Measurements from ENCODE around the gene AASS. TPM values are rescaled to one million over a fixed set of nuclear protein-coding genes. Genes with fewer than 3 reads are reported as not detected.
"Not testable (repeated sequence)": the region's sequence is repeated elsewhere in the genome, so short reads cannot be mapped to it uniquely, and the experiment has no call there.

Gene AASS
- 12.6 and 14.9 TPM in 2 replicates for total RNA-seq (2014; rRNA removed; shearing (Covaris generic))
- 4.9 and 7.0 TPM in 2 replicates for polyA plus RNA-seq (2015; cell fraction: cytosol; rRNA removed)
- polyA plus RNA-seq (2015; cell fraction: nucleus; rRNA removed) = 42.7 and 58.9 TPM in 2 replicates

DNA sequence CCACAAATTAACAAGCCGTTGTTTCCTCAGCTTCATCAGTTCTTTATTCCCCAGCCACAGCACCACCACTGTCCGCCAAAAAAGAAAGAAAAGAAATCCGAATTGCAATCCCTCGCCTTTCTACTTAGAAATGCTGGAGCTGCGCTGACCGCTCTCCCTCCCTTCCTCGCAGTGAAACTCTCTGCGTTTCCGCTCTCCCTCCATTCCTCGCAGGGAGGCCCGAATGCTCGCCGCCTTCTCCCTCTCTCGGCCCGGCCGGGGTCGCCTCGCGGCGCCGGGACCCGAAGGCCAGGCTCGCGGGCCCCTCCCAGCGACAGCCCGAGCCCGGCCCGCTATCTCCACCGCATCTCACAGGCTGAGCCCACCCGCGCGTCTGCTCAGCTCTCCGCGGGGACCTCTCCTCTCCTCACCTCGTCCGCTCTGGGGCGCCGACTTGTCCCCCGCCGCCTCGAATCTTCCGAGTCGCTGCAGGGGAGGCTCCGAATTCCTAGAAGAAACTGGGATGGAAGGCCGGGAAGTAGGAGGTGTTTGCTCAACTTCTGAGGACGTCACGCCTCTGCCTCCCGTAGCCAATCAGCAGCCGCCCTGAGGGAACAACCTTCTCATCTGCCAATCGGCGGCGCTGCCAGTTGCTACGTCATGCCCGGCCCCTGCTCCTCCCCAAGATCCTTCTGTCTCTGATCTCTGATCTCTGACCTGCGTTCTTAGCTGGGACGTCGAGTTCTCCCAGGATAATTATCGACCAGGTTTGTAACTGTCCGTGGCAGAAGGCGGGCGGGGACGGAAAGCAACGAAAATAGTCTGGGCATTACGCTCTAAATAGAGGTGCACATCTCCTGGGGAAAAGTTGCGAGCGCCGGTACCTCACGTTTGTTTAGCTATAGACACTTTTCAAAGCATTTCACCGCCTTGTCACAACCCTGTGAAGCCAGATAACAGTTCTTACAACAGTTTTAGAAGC lies at the start of gene AASS:
AASS (minus strand) TSS at position 499 of the 961 bp plus-strand sequence. CDS start 10,523 bp downstream, outside the sequence.
- in situ Hi-C loops (cut with HindIII; ENCODE audit: low pct_unique_long_range_greater_than_20kb, low sequenced_read_pairs) = no loop called here
- peak; percentile 99 for DNase-seq (ENCODE audit: low read depth, low spot score)

GRCh38 chr7:122188785-122189184 lies 44.7 kb upstream of the AASS start:
- in situ Hi-C loops (cut with HindIII; ENCODE audit: low pct_unique_long_range_greater_than_20kb, low sequenced_read_pairs) = no loop called here
- DNase-seq (ENCODE audit: low read depth, low spot score) = no peak

DNA sequence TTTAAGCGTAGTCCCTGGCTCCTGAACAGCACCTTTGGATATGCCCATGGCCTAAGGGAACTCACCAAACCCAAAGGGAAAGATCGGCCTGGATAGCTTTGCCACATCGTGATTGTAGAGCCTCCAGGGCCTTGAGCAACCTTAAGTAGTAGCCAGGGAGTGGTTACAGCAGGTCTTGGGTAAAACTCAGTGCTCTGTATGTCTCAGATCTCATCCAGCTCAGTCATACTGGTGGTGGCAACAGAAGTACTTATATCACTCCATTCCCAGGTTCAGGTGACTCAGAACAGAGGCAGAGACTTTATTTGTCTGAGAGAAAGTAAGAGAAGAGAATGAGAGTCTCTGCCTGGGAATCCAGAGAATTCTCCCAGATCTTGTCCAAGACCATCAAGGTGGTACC lies 39.1 kb upstream of the AASS start:
- in situ Hi-C loops (cut with HindIII; ENCODE audit: low pct_unique_long_range_greater_than_20kb, low sequenced_read_pairs) = no loop called here

GRCh38 chr7:122182081-122182480 lies 38.0 kb upstream of the AASS start:
- no peak for DNase-seq (ENCODE audit: low read depth, low spot score)
- in situ Hi-C loops (cut with HindIII; ENCODE audit: low pct_unique_long_range_greater_than_20kb, low sequenced_read_pairs) = no loop called here

More for the DNA sequence above, 39.1 kb upstream of the AASS start:
- no peak for DNase-seq (ENCODE audit: low read depth, low spot score)

DNA sequence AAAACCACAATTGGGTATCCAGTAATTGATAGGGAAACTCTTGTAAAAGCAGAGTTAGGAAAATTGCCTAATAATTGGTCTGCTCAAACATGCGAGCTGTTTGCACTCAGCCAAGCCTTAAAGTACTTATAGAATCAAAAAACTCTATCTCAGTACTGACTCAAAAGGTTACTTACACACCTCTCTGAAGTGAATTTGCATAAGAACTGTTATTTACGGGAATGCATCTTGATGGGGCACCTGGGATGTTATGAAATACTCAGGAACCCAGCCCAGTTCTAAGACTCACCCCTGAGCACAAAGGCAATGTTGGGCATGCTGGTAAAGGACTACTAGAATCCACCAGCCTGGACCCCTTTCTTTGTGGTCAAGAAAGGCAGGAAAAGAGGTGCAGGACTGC lies 28.1 kb upstream of the AASS start:
- in situ Hi-C loops (cut with HindIII; ENCODE audit: low pct_unique_long_range_greater_than_20kb, low sequenced_read_pairs); DNase-seq (ENCODE audit: low read depth, low spot score): not testable (repeated sequence)

- no peak for DNase-seq (ENCODE audit: low read depth, low spot score)
- in situ Hi-C loops (cut with HindIII; ENCODE audit: low pct_unique_long_range_greater_than_20kb, low sequenced_read_pairs) = no loop called here
These were observed 22.7 kb upstream of the AASS start for GRCh38 chr7:122166740-122167139.

GRCh38 chr7:122166275-122166674 lies 22.2 kb upstream of the AASS start:
- no peak for DNase-seq (ENCODE audit: low read depth, low spot score)
- in situ Hi-C loops (cut with HindIII; ENCODE audit: low pct_unique_long_range_greater_than_20kb, low sequenced_read_pairs) = no loop called here

DNA sequence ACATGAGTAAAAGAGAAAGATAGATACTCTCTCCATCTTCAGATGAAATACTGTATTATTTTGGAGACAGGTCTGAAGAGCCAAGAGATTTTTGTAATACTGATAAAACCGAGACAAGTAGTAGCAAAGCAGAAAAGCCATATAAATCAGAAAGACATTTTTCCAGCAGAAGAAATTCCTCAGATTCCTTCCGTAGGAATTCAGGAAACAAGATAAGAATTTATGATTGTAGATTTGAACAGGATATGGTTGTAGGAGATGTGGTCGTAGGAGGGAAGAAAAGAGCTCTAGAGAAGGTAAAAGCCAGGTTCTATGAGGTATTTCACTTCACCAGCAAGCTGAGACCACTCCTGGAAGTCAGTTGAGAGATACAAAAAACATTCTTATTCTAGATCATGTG lies 17.6 kb upstream of the AASS start:
- in situ Hi-C loops (cut with HindIII; ENCODE audit: low pct_unique_long_range_greater_than_20kb, low sequenced_read_pairs) = no loop called here
- no peak for DNase-seq (ENCODE audit: low read depth, low spot score)

DNA sequence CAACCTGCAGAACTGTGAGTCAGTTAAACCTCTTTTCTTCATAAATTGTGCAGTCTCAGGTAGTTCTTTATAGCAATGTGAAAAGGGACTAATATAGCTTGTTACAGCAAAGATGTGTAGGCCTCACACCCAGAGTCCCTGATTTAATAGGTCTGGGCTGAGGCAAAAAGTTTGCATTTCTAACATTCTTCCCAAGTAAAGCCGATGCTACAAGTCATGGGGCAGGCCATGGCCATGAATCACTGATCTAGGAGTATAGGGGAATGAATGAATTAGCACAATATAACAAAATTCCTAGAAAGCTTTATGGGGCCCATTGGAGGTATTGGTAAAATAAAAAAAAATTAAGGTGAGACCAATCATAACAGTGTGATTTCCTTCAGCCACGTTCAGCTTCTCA lies 11.5 kb upstream of the AASS start:
- in situ Hi-C loops (cut with HindIII; ENCODE audit: low pct_unique_long_range_greater_than_20kb, low sequenced_read_pairs) = no loop called here

GRCh38 chr7:122148878-122149277 lies 4.8 kb upstream of the AASS start:
- in situ Hi-C loops (cut with HindIII; ENCODE audit: low pct_unique_long_range_greater_than_20kb, low sequenced_read_pairs) = no loop called here

More for the DNA sequence above, 11.5 kb upstream of the AASS start:
- DNase-seq (ENCODE audit: low read depth, low spot score) = no peak

GRCh38 chr7:122148081-122148480 lies 4.0 kb upstream of the AASS start:
- in situ Hi-C loops (cut with HindIII; ENCODE audit: low pct_unique_long_range_greater_than_20kb, low sequenced_read_pairs) = no loop called here
- no peak for DNase-seq (ENCODE audit: low read depth, low spot score)

More at GRCh38 chr7:122148878-122149277, 4.8 kb upstream of the AASS start:
- no peak for DNase-seq (ENCODE audit: low read depth, low spot score)

GRCh38 chr7:122145937-122146645 lies 2.0 kb upstream of the AASS start:
- in situ Hi-C loops (cut with HindIII; ENCODE audit: low pct_unique_long_range_greater_than_20kb, low sequenced_read_pairs) = no loop called here
- DNase-seq (ENCODE audit: low read depth, low spot score) = no peak

GRCh38 chr7:122143376-122143750 lies 686 bp downstream of the AASS start:
- in situ Hi-C loops (cut with HindIII; ENCODE audit: low pct_unique_long_range_greater_than_20kb, low sequenced_read_pairs) = no loop called here
- DNase-seq (ENCODE audit: low read depth, low spot score) = peak; percentile 34

DNA sequence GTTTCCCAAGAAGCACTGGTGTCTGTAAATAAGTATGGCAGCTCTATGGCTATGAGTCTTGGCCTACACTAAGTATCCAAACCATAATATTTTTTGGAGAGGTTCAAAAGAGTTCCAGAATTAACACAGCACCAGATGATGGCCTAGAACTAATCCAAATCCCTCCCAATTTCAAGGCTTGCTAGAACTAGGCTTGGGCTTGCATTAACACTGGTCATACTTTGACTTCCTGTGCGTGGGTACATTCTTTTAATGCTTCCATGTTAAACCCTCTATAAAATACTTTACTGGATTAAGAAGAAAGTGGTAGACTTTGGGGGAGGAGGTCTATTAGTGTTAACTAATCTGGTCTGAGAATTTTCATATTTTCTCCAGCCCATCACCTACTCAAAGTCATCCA lies 3.1 kb downstream of the AASS start:
- no peak for DNase-seq (ENCODE audit: low read depth, low spot score)
- in situ Hi-C loops (cut with HindIII; ENCODE audit: low pct_unique_long_range_greater_than_20kb, low sequenced_read_pairs) = no loop called here

DNA sequence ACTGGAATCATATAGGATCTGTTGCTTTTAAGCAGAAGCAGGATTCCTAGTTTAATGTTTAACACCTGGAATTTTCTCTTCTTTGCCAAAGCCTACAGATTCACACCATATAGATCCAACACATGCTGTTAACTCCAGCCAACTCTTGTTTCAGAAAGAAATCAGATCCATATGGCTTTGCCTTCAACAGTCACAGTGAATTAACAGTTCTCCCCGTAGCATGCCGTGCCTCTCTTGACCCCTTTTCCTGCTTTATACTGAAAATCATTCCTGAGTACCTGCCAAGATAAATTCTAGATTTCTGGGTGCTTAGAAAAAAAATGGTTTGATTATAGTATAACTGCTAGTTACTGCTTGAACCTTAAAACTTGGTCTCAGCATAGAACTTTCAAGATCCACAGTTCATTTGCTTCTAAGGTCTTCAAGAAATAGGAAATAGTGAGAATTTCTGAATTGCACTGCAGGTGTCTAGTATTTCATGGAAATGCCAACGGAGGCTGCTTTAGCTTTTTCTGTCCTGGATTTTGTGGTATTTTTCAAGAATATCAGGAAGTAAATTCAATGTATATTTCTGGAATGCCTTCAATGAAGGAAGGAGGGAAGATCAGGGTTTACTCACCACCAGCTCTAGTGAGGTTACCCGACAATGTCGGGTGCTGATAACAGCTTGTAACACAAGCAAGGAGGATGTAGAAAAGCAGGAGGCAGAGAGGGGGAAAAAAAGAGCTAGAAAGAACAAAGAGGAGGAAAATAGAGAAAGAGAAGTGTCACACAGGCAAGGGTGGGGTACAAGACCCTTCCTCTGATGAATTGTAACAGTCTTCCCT lies 6.6 kb downstream of the AASS start:
- in situ Hi-C loops (cut with HindIII; ENCODE audit: low pct_unique_long_range_greater_than_20kb, low sequenced_read_pairs) = no loop called here
- no peak for DNase-seq (ENCODE audit: low read depth, low spot score)

GRCh38 chr7:122136639-122137245 lies 7.3 kb downstream of the AASS start:
- in situ Hi-C loops (cut with HindIII; ENCODE audit: low pct_unique_long_range_greater_than_20kb, low sequenced_read_pairs) = no loop called here
- peak; percentile 21 for DNase-seq (ENCODE audit: low read depth, low spot score)

DNA sequence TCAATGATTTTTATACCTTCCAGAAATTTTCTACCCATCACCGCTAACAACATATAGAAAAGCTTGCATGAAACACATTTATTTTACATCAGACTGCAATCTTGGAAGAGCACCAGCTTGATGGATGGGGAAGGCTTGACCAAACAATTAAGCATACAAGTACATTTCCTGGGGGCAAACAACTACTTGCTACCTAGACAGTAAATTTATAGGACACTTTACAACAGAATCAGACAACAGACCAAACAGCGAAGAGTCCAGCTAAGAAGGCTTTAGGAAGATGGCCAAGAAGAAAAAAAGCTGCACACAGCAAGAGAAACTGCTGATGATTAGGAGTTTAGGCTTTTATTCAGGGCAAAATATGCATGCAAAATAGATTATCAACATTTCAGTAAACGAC lies 8.0 kb downstream of the AASS start:
- DNase-seq (ENCODE audit: low read depth, low spot score) = no peak
- in situ Hi-C loops (cut with HindIII; ENCODE audit: low pct_unique_long_range_greater_than_20kb, low sequenced_read_pairs) = no loop called here
